Tibial nerve (tissue), 3 donors: ENCODE data around the gene ORC6.

Experiments used
- POLR2A ChIP-seq, 2 donors: fragments of 450-650 bp; IDR thresholded peaks; one replicate each; pipeline ENCODE4 v1.6.1; 2017; ENCODE audit warnings: antibody characterized with exemption in 2 of 2, mild to moderate bottlenecking in 2 of 2, moderate library complexity in 2 of 2
- TF ChIP-seq, protein P1 (sequence below), 5 experiments: fragments of 200-600 bp in 3 of 5; fragments of 450-650 bp in 2 of 5; sonication (generic) in 3 of 5; IDR thresholded peaks; one replicate each; pipeline ENCODE4 v1.5.1; 2016 to 2019; ENCODE audit warnings: antibody characterized with exemption in 5 of 5, mild to moderate bottlenecking in 3 of 5, moderate library complexity in 2 of 5

DNA sequence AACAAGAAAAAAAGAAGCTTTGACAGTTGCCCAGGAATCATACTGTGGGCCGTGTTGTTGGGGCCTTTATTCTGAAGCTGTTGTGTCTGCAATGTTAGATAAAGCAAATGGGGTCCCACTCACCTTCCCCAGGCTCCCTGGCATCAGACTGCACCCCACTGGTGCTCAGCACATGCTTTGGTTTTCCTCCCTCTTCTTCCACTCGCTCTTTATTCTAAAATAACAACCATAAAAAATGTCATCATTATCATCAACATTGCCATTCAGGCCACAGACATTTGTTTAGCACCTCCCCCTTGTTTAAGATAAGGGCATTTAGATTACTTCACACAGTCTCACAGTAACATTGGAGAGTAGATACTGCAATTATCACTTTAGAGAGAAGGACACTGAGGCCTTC is 50.5 kb downstream of the ORC6 start:
- TF ChIP-seq, protein P1, sequence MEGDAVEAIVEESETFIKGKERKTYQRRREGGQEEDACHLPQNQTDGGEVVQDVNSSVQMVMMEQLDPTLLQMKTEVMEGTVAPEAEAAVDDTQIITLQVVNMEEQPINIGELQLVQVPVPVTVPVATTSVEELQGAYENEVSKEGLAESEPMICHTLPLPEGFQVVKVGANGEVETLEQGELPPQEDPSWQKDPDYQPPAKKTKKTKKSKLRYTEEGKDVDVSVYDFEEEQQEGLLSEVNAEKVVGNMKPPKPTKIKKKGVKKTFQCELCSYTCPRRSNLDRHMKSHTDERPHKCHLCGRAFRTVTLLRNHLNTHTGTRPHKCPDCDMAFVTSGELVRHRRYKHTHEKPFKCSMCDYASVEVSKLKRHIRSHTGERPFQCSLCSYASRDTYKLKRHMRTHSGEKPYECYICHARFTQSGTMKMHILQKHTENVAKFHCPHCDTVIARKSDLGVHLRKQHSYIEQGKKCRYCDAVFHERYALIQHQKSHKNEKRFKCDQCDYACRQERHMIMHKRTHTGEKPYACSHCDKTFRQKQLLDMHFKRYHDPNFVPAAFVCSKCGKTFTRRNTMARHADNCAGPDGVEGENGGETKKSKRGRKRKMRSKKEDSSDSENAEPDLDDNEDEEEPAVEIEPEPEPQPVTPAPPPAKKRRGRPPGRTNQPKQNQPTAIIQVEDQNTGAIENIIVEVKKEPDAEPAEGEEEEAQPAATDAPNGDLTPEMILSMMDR (IDR thresholded peaks at IDR 0.05) = no peak
- no peak for TF ChIP-seq POLR2A (IDR thresholded peaks at IDR 0.05)
